AG04449 (cell line): Measurements from ENCODE around the gene NLRP9.

Source experiments
- CTCF ChIA-PET: fragments of 350-600 bp; formaldehyde crosslinking; extraction: SDS; loops from one replicate; lab custom pipeline; 2021; ENCODE audit warnings: antibody characterized with exemption; lab: Yijun Ruan, JAX
- POLR2A ChIA-PET: fragments of 400-600, 350-600 bp; formaldehyde crosslinking; extraction: SDS; loops from one replicate; lab custom pipeline; 2020; ENCODE audit warnings: antibody characterized with exemption, inconsistent platforms; lab: Yijun Ruan, JAX
- DNase-seq: peaks from one replicate; pipeline ENCODE4 v3.0.0-alpha.2; 2010; ENCODE audit warnings: low read depth, low spot score
- H3K4me3 ChIP-seq: 2 replicates; pipeline ENCODE4 v1.5.1; 2011; ENCODE audit warnings: low read depth, mild to moderate bottlenecking, control low read depth, low read length
- TF ChIP-seq, protein P1 (sequence below): IDR thresholded peaks from one replicate; pipeline ENCODE4 v1.5.1; 2011; ENCODE audit warnings: mild to moderate bottlenecking, moderate library complexity, low read length, control low read depth, inconsistent platforms; ENCODE audit not compliant: insufficient read depth; ENCODE audit errors: missing control alignments

The NLRP9 gene

DNA sequence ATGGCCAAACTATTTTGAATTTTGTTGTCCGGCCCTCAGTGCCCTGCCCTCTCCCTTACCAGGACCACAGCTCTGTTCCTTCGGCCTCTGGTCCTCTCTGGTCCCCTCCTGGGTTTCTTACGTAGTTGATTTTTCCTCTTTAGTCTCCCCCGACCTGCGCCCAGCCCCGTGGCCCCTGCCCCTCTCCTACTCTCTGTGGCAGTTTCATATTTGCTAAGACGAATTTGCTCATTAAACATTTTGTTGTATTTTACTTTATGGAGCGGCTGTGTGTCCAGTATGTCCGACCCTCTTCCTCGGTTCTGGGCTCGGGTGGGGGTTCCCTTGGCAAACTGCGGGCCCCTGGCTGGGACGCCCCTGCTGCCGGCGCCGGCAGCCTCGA, 63.8 kb downstream of the NLRP9 start:
- CTCF ChIA-PET: interaction anchor here (1.7 kb wide), 1 partner anchor 22 kb away, joined by 8 read pairs; no protein-coding TSS in a partner anchor
- TF ChIP-seq, protein P1, sequence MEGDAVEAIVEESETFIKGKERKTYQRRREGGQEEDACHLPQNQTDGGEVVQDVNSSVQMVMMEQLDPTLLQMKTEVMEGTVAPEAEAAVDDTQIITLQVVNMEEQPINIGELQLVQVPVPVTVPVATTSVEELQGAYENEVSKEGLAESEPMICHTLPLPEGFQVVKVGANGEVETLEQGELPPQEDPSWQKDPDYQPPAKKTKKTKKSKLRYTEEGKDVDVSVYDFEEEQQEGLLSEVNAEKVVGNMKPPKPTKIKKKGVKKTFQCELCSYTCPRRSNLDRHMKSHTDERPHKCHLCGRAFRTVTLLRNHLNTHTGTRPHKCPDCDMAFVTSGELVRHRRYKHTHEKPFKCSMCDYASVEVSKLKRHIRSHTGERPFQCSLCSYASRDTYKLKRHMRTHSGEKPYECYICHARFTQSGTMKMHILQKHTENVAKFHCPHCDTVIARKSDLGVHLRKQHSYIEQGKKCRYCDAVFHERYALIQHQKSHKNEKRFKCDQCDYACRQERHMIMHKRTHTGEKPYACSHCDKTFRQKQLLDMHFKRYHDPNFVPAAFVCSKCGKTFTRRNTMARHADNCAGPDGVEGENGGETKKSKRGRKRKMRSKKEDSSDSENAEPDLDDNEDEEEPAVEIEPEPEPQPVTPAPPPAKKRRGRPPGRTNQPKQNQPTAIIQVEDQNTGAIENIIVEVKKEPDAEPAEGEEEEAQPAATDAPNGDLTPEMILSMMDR: no peak
- peak overlapping the region; percentile 66 for H3K4me3 ChIP-seq
- POLR2A ChIA-PET: no interaction called here
- DNase-seq: no peak

DNA sequence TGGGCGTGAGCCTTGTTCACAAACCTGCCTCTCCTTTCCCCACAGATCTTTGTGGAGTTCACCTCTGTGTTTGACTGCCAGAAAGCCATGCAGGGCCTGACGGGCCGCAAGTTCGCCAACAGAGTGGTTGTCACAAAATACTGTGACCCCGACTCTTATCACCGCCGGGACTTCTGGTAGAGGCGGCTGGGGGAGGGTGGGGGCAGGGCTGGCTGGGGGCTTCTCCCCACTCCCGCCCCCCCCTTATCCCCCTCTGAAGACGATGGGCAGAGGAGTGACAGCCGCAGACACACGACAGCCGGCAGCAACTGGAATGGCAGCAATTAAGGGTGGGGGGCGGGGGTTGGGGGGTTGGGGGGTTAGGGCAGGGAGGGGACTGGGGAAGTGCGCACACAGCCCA, 64.3 kb downstream of the NLRP9 start:
- DNase-seq: no peak
- peak overlapping the region; percentile 66; the same call in 1 of the 2 replicates for H3K4me3 ChIP-seq
- ChIA-PET CTCF (interaction anchor here (1.0 to 1.7 kb wide), 4 partner anchors 14 to 41 kb away, joined by 3 to 8 read pairs (median 4); partner anchors contain the start of gene U2AF2), POLR2A (no interaction called here)
- TF ChIP-seq, protein P1: no peak

DNA sequence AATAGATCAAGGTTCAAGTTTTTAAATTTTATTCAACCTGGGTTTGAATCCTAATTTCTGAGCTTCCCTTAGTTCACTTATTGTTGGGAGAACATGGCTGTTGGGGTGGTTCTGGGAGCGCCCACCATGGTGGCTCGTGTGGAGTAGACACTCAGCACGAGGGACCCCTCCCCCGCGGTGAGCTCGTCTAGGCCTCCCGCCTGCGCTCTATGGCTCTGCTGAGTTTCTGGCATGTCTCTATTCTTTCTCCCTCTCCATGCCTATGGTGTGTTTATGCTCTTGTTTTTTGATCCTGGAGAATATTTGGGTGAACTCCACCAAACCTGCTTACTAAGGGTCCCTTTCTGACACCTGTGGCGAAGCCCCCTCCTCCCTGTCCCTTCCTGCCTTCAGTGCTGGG, 64.7 kb downstream of the NLRP9 start:
- ChIA-PET CTCF (interaction anchor here (0.7 to 1.7 kb wide), 6 partner anchors 9 to 41 kb away, joined by 3 to 8 read pairs (median 3); partner anchors contain the start of genes CCDC106 and U2AF2), POLR2A (no interaction called here)
- no peak overlapping the region for H3K4me3 ChIP-seq
- TF ChIP-seq, protein P1: no peak
- no peak for DNase-seq

DNA sequence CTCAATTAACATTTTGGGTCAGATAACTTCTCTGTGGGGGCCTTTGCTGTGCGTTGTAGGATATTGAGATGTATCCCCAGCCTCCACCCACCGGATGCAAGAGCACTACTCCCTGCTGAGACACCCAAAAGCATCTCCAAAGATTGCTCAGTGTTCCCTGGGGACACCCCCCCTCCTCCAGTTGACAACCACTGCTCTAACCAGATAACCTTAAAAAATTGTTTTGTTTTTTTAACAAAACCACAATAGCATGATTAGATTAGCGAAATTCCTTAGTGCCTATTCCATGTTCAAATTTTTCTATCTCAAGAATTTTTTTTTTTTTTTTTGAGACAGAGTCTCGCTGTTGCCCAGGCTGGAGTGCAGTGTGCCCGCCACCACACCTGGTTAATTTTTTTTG, 65.8 kb downstream of the NLRP9 start:
- TF ChIP-seq, protein P1: no peak
- no peak overlapping the region for H3K4me3 ChIP-seq
- ChIA-PET POLR2A (interaction anchor here (1.5 kb wide), 1 partner anchor 18 kb away, joined by 7 read pairs; the partner anchor contains the start of gene U2AF2), CTCF (interaction anchor here (0.7 to 2.4 kb wide), 10 partner anchors 9 to 559 kb away, joined by 3 to 32 read pairs (median 6); partner anchors contain the start of gene CCDC106)
- DNase-seq: no peak

DNA sequence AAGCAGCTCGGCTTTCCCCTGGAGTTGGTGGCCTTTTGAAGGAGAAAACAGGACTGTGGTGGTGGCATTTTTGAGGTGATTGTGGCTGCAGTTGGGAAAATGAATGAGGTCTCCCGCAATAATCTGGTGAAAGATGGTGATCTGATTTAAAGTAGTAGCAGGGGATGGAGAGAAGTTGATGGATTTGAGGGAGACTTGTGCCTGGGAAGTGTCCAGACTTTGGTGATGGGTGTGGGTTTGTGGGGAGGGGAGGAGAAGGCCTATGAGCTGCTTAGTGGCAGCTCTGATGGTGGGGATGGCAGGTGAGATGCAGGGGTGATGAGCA, 67.2 kb downstream of the NLRP9 start:
- TF ChIP-seq, protein P1: no peak
- POLR2A ChIA-PET: interaction anchor here (0.9 to 1.5 kb wide), 2 partner anchors 15 to 16 kb away, joined by 3 to 7 read pairs; partner anchors contain the start of gene U2AF2
- H3K4me3 ChIP-seq: no peak overlapping the region
- CTCF ChIA-PET: interaction anchor here (0.8 to 2.4 kb wide), 8 partner anchors 8 to 44 kb away, joined by 3 to 32 read pairs (median 6); partner anchors contain the start of gene CCDC106
- no peak for DNase-seq

DNA sequence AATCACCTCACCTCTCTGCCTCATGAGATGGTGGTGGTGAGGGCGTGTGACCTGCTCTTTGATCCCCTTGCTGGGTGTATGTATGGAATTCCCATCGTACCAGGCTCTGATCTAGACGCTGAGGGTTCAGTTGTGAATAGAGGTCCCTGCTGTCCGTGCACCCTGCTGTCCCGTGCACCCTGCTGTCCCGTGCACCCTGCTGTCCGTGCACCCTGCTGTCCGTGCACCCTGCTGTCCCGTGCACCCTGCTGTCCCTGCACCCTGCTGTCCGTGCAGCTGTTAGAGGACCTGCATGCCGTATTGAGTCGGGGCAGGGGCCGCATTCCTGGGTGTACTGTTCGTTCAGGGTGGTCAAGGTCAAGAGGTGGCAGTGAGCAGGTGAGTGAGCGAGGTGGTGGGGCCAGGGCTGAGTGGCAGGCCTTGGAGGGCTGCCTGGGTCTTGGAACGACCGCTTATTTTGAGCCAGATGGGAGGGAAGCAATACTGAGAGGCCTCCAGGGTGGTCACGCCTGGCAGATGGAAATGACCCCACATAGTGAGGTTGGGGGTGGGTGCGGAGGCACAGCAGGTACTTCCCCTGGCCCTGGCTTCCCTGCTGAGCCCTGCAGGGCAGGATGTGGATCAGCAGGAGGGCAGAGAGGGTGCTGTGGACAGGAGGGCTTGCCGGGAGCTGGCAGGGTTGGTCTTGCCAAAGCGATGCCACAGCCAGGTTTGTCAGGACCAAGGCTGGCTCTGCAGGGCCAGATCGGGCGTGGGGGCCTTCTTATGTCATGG, 67.7 kb downstream of the NLRP9 start:
- TF ChIP-seq, protein P1: no peak
- POLR2A ChIA-PET: interaction anchor here (1.5 kb wide), 1 partner anchor 16 kb away, joined by 7 read pairs; the partner anchor contains the start of gene U2AF2

More for the DNA sequence above, 67.7 kb downstream of the NLRP9 start:
- CTCF ChIA-PET: interaction anchor here (0.8 to 2.4 kb wide), 7 partner anchors 12 to 43 kb away, joined by 3 to 32 read pairs (median 7); partner anchors contain the start of gene CCDC106
- no peak for DNase-seq
- H3K4me3 ChIP-seq: no peak overlapping the region
